Stimulated activated CD4-positive, alpha-beta T cell treated with anti-CD3 and anti-CD28 coated beads, Interleukin-2, amount 100 ng/mL, for 24 hours (primary cell): ENCODE measurements around the gene SLIT3.

Experiments used
- DNase-seq, 2 donors: peaks; one replicate each; pipeline ENCODE4 v3.0.0-alpha.2; 2020

The SLIT3 gene

DNA sequence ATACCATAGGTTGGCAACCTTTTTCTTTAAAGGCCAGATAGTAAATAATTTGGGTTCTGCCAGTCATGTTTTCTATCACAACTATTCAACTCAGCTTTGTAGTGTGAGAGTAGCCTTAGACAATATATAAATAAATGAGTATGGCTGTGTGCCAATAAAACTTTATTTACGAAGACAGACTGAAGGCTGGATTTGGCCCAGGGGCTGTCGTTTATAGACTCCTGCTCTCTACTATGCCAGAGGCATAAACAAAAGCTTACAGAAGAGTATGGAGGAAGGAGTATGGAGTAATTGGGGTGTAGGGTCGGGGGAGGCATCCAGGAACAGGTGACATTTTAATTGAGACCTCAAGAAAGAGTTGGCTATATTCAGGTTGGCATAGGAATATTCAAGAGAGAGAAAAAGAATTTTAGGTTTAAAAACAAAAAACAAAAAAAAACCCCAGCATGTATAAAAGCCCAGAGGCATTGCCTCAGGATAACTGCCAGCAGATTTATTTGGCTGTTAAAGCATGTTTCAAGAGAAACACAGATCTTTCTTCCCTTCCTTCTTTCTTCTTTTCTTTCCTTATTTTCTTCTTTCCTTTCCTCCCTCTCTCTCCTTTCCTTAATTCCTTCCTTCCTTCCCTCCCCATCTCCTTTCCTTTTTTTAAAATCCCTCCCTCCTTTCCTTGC, 39.9 kb downstream of the SLIT3 start:
- no peak for DNase-seq

GRCh38 chr5:169258372-169259000, 42.5 kb downstream of the SLIT3 start:
- DNase-seq, result no peak

DNA sequence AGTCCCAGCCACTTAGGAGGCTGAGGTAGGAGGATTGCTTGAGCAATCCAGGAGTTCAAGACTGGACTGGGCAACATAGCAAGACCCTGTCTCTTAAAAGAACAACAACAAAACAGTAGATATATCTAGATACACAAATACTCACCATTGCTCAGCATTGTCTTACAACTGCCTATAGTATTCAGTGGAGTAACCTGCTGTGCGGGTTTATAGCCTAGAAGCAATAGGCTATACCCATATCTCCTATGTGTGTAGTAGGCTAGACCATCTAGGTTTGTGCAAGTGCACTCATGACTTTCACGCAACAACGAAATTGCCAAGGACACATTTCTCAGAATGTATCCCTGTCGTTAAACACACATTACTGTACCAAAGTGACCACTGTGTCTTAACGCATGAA, 44.7 kb downstream of the SLIT3 start:
- no peak for DNase-seq

DNA sequence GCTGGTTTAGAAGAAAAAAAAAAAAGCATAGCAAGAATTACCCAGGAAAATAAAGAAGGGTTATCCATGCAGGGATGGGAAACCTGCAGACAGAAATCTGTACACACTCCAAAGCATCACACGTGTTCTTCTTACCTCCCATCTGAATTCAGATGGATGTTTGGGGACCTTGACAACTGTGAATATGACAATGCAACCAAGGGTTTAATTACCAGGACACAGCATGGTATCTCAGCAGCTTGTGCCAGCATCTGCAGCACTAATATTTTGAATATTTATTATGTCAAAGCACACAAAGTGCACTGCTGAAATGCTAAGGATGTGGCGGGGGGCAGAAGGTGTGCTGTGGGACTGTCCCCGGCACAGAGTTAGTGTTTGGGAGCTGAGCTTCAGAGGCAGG, 47.9 kb downstream of the SLIT3 start:
- DNase-seq, result no peak

DNA sequence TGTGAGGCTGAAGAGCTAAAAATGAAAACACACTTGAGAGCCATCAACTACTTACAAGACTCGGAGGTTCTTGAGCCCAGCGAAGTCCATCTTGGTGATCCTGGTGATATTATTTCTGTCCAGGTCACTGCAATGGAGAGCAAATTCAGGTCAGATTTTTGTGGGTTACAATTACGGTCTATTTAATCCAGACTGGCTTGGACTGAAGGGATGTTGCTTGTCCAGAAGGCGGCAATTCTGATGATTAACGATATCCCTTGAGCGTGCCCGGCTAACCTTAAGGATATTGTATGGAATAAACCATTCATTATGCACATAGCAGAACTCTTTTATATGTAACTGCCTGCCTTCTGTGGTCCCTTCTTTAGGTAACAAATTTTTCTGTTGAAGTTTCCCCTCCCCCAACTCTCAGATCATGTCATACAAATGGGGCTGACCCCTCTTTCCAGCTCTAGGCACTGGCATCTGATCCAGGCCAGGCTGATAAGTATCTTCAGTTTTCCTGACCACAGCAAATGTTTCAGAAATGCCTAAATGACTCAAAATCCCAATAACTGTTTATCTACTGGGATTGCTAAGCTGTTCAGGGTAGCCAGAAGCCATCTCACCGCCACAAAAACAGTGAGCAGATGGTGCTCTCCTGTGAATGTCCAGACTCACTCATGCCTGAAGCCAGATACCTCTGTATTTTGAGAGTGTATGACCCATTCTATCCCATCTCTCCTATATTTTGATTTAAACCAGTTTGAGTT, 49.4 kb downstream of the SLIT3 start:
- no peak for DNase-seq

DNA sequence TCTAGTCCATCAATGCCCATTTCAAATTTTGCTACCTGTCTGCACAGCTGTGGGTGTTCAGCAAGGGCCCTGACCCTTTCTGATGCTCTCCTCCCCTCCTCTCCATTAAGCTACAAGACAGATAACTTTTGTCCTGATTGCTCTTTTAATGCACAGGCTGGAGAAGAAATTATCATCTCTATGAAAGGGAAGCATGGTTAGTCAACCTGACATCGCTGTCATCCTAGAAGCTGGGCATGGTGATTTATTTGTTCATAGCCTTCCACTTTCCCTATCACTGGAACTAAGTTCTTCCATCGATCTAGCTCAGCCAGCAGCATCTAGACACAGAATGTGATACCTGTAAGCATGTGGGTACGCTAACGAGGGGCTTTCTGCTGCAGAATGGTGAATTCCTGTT, 50.1 kb downstream of the SLIT3 start:
- no peak for DNase-seq

DNA sequence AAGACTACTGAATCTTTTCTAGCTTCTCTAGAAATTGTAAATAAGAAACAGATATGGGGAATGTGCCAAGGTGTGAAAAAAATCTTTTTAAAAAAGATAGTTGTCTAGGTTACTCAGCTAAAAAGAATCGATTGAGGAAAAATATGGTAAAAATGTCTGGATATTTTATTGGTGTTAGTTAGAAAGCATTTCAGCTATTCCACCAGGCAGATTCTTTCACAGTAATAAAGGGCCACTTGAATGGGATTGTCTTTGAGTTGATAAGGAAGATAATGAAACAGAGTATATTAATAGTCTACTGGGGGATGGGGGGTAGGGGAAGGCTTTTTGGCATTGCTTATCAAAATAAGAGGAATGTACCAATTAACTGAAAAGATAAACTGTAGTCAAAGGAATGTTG, 51.9 kb downstream of the SLIT3 start:
- no peak for DNase-seq

DNA sequence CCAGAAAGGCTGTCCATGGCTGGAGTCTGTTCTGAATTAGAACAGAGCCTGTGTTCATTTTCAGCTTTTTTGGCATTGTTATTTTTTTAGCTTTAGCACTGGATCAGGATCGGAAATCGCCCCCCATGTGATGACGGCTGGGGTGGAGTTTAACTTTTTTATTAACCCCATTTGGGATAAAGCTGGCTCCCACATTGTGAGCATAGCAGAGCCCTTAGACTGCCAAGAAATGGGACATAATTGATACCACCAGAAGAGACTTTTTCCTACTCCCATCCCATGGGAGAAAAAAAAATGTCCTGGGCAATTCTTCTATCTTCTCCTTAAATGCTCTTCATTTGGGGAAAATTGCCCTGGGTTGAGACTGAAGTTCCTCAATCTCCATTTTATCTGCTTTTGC, 52.4 kb downstream of the SLIT3 start:
- DNase-seq, result no peak

GRCh38 chr5:169244812-169245211, 56.1 kb downstream of the SLIT3 start:
- no peak for DNase-seq

GRCh38 chr5:169243651-169244422, 57.1 kb downstream of the SLIT3 start:
- DNase-seq, result no peak

DNA sequence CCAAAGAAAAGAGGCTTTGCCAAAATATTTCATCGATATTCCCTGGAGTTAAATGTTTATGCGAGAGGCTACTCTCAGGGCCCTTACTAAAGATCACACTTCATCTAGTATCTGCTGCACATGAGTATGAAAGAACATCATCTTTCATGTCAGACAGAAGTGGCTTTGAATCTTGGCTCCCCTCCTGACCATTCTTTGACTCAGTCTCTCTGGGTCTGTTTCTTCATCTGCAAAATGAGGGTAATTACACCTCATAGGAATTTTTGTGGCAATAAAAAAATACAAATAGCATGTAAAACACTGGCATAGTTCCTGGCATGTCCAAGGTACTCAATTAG, 58.1 kb downstream of the SLIT3 start:
- DNase-seq, result no peak

GRCh38 chr5:169242175-169242848, 58.6 kb downstream of the SLIT3 start:
- no peak for DNase-seq

- DNase-seq, result no peak
Observed at GRCh38 chr5:169229342-169229892, 71.5 kb downstream of the SLIT3 start.

DNA sequence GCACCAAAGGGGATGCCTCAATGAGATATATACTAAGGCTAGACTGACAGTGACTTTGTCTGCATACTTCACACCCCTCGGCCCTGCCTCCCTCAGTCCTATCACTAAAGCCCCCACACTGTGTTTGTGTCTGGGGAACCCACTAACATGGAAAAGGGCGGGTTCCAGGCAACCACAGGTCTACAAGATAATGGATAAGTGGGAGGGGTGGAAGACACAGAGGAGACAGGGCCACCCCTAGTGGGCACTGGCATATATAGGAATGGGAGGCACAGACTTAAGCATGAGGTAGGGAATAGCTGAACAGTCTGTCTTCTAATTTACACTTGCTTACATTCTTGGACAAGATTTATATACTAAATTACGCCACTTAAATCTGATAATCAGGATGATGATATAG, 74.0 kb downstream of the SLIT3 start:
- no peak for DNase-seq

GRCh38 chr5:169225830-169226356, 75.0 kb downstream of the SLIT3 start:
- DNase-seq, result no peak

- no peak for DNase-seq
Observed at GRCh38 chr5:169223595-169223953, 77.4 kb downstream of the SLIT3 start.

DNA sequence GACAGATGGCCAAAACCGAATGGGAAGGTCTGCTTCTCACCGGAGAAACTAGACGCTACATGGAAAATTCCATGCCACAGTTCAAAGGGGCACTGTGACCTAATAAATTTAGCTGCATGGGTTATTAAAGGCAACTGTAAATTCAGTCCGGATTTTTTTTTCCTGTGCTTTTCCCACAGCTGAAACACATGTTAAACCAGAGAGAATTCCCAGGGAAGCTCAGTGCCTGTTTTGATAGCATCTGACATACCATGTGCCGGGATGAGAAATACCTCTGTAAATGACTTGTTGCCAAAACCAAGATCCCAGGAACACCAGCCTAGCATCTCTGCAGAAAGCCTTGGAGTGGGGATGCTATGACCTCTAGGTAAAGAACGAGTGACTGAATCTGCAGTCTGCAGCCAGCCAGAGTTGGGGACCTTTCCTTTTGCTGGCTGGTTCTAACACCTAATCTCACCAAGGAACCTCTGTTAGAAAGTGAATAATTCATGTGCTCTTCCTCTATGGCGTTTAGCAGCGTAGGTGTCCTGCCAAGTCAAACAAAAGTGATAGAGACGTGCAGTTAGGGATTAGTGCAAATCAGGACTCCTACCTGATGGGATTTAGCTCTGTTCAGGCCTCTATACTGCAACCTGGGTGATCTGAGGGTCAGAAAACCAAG, 77.9 kb downstream of the SLIT3 start:
- DNase-seq, result no peak

GRCh38 chr5:169221519-169221918, 79.4 kb downstream of the SLIT3 start:
- DNase-seq, result no peak

GRCh38 chr5:169219961-169220360, 81.0 kb downstream of the SLIT3 start:
- DNase-seq, result no peak

GRCh38 chr5:169219351-169219750, 81.6 kb downstream of the SLIT3 start:
- DNase-seq, result no peak

GRCh38 chr5:169218861-169219260, 82.1 kb downstream of the SLIT3 start:
- no peak for DNase-seq

GRCh38 chr5:169218176-169218575, 82.8 kb downstream of the SLIT3 start:
- DNase-seq, result no peak
